ENCODE data around the gene ACVR1B. TPM values are rescaled to one million over a fixed set of nuclear protein-coding genes. Genes with fewer than 3 reads are reported as not detected.
A peak's percentile ranks its signal among the peaks of the same experiment; 100 is the strongest.

Gene ACVR1B
- total RNA-seq, 1 donor from 2014 or later = 23.6 TPM

DNA sequence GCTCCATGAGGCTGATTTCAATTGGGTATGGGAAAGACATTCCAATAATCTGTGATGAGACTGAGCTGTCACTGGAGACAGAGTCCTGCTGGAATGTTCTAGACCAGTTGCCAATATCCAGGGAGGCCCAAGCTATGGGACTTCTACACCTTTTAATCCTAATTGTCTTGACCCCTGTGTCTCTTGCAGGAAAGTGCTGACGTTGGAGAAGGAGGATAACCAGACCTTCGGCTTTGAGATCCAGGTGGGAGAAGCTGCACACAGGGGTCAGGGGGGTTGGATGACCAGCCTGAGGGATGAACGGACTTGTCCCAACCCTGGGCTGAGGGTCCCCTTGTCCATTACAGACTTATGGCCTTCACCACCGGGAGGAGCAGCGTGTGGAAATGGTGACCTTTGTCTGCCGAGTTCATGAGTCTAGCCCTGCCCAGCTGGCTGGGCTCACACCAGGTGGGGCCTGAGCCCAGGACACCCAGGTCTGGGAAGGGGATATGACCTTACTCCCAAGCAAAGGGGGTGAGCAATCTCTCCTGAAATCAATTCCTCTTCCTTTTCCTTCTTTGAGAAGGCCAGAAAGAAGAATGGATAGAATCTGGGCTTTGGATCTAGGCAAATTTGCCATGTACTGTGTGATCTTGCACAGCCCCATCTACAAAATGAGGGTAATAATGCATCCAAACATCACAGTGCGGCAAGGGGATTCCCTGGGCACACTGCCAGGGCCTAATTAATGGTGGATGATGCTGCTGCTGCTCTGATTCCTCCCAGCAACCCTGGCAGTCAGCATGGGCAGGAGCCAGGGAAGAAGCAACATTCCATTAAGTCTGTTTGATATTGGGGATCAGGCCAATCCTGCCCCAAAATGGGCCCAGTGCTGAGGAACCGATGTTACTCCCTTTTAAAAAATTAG lies 59.4 kb downstream of the ACVR1B start:
- no peaks in the 10 kb centered on the region for H3K9me3 ChIP-seq
- H3K27me3 ChIP-seq = no peaks in the 10 kb centered on the region
- peak overlapping the region; percentile 96 for H3K27ac ChIP-seq
- H3K4me3 ChIP-seq = peak overlapping the region; percentile 87 to 100
- peaks cover 0 to 22% of the 10 kb centered on the region in 2 donors for H3K36me3 ChIP-seq
- DNase-seq (ENCODE audit: extremely low spot score in 2 of 2) = no peak
- H3K4me1 ChIP-seq = peaks cover 64% of the 10 kb centered on the region
- TF ChIP-seq, protein P1, sequence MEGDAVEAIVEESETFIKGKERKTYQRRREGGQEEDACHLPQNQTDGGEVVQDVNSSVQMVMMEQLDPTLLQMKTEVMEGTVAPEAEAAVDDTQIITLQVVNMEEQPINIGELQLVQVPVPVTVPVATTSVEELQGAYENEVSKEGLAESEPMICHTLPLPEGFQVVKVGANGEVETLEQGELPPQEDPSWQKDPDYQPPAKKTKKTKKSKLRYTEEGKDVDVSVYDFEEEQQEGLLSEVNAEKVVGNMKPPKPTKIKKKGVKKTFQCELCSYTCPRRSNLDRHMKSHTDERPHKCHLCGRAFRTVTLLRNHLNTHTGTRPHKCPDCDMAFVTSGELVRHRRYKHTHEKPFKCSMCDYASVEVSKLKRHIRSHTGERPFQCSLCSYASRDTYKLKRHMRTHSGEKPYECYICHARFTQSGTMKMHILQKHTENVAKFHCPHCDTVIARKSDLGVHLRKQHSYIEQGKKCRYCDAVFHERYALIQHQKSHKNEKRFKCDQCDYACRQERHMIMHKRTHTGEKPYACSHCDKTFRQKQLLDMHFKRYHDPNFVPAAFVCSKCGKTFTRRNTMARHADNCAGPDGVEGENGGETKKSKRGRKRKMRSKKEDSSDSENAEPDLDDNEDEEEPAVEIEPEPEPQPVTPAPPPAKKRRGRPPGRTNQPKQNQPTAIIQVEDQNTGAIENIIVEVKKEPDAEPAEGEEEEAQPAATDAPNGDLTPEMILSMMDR (IDR thresholded peaks at IDR 0.05) = no peak
- no peak for TF ChIP-seq POLR2A (IDR thresholded peaks at IDR 0.05)
- no peak for TF ChIP-seq POLR2AphosphoS5 (IDR thresholded peaks at IDR 0.05; ENCODE audit: insufficient read depth in 1 of 2, low read depth in 1 of 2)
- intact Hi-C loops (cut with DNase I) = no loop called here

- no peak for DNase-seq (ENCODE audit: extremely low spot score in 2 of 2)
- peaks cover 0 to 22% of the 10 kb centered on the region in 2 donors for H3K36me3 ChIP-seq
- no peaks in the 10 kb centered on the region for H3K9me3 ChIP-seq
- intact Hi-C loops (cut with DNase I) = no loop called here
- peaks cover 58% of the 10 kb centered on the region for H3K4me1 ChIP-seq
- TF ChIP-seq, protein P1 (IDR thresholded peaks at IDR 0.05) = no peak
- TF ChIP-seq POLR2AphosphoS5 (IDR thresholded peaks at IDR 0.05; ENCODE audit: insufficient read depth in 1 of 2, low read depth in 1 of 2) = no peak
- no peak for TF ChIP-seq POLR2A (IDR thresholded peaks at IDR 0.05)
- H3K27ac ChIP-seq = peak overlapping the region; percentile 96
- no peak overlapping the region for H3K4me3 ChIP-seq
- no peaks in the 10 kb centered on the region for H3K27me3 ChIP-seq
Observed at GRCh38 chr12:52011602-52012214, 60.2 kb downstream of the ACVR1B start.

GRCh38 chr12:52013626-52014310 lies 62.3 kb downstream of the ACVR1B start:
- peaks cover 0 to 22% of the 10 kb centered on the region in 2 donors for H3K36me3 ChIP-seq
- no peak overlapping the region for H3K4me3 ChIP-seq
- intact Hi-C loops (cut with DNase I) = no loop called here
- H3K27me3 ChIP-seq = no peaks in the 10 kb centered on the region
- H3K9me3 ChIP-seq = no peaks in the 10 kb centered on the region
- TF ChIP-seq, protein P1 (IDR thresholded peaks at IDR 0.05) = no peak
- TF ChIP-seq POLR2AphosphoS5 (IDR thresholded peaks at IDR 0.05; ENCODE audit: insufficient read depth in 1 of 2, low read depth in 1 of 2) = no peak
- peaks cover 38% of the 10 kb centered on the region for H3K4me1 ChIP-seq
- no peak for DNase-seq (ENCODE audit: extremely low spot score in 2 of 2)
- no peak overlapping the region for H3K27ac ChIP-seq

GRCh38 chr12:52014567-52015530 lies 63.4 kb downstream of the ACVR1B start:
- DNase-seq (ENCODE audit: extremely low spot score in 2 of 2) = no peak
- intact Hi-C loops (cut with DNase I) = no loop called here

More at GRCh38 chr12:52014567-52015530, 63.4 kb downstream of the ACVR1B start:
- Histone ChIP-seq H3K9me3 (no peaks in the 10 kb centered on the region), H3K4me1 (peaks cover 27% of the 10 kb centered on the region), H3K4me3 (no peak overlapping the region), H3K27ac (no peak overlapping the region), H3K36me3 (peaks cover 0 to 22% of the 10 kb centered on the region in 2 donors), H3K27me3 (no peaks in the 10 kb centered on the region)
- TF ChIP-seq POLR2AphosphoS5 (IDR thresholded peaks at IDR 0.05; ENCODE audit: insufficient read depth in 1 of 2, low read depth in 1 of 2) (no peak), POLR2A (IDR thresholded peaks at IDR 0.05) (no peak)
- TF ChIP-seq, protein P1 (IDR thresholded peaks at IDR 0.05) = no peak

Data from vagina (tissue), 2 donors.